ENCODE results near the gene RPP38. TPM values are rescaled to one million over a fixed set of nuclear protein-coding genes. Genes with fewer than 3 reads are reported as not detected.
A peak's percentile ranks its signal among the peaks of the same experiment; 100 is the strongest.

Gene RPP38
- total RNA-seq, 2 experiments from 2014 or later: 15.1 to 21.6 TPM

GRCh38 chr10:15088428-15089261, 8.5 kb upstream of the RPP38 start, which contains the start of gene ACBD7:
Gene ACBD7 (minus strand): TSS chr10:15088776. CDS start chr10:15088728, 48 bp downstream.
- Histone ChIP-seq H3K9me2 (ENCODE audit: insufficient read depth, low read length) (no peaks in the 10 kb centered on the region), H3K79me2 (ENCODE audit: insufficient read depth, low read depth, low read length) (no peaks in the 10 kb centered on the region), H2AFZ (ENCODE audit: low read length) (peak within 1 kb of the TSS; percentile 78), H3K4me3 (ENCODE audit: low read depth, low read length, poor library complexity, severe bottlenecking) (peak within 1 kb of the TSS; percentile 73), H3K36me3 (ENCODE audit: insufficient read depth, low read length) (no peaks in the 10 kb centered on the region), H3K4me2 (ENCODE audit: low read length) (peak within 1 kb of the TSS; percentile 72), H3K4me1 (ENCODE audit: insufficient read depth, low read length, poor library complexity, severe bottlenecking) (no peaks in the 10 kb centered on the region), H3K9me3 (ENCODE audit: low read length) (no peaks in the 10 kb centered on the region), H4K20me1 (ENCODE audit: insufficient read depth, low read length) (no peaks in the 10 kb centered on the region), H3K27ac (ENCODE audit: low read depth, low read length, poor library complexity, severe bottlenecking) (peak within 1 kb of the TSS; percentile 18)
- TF ChIP-seq CTCF (conservative IDR thresholded peaks at IDR 0.05; ENCODE audit: low read length) (peak; percentile 31; the same call in 1 of the 2 replicates), EZH2phosphoT487 (IDR thresholded peaks at IDR 0.05; ENCODE audit: borderline replicate concordance, low read depth, low read length) (no peak)
- POLR2A ChIA-PET: no interaction called here
- DNase-seq (ENCODE audit: low spot score): peak; percentile 91
- BruUV-seq (replicated peaks): no TSS peak
- CTCF ChIA-PET (ENCODE audit: unreplicated experiment): no interaction called here
- intact Hi-C loops (cut with micrococcal nuclease; ENCODE audit: unreplicated experiment): loop anchor here (1.0 to 5.0 kb wide), 2 partner anchors 9 to 79 kb away; partner anchors contain the start of genes NMT2 and RPP38

- Histone ChIP-seq H3K4me2 (ENCODE audit: low read length) (no peak overlapping the region), H3K9me3 (ENCODE audit: low read length) (no peaks in the 10 kb centered on the region), H3K36me3 (ENCODE audit: insufficient read depth, low read length) (no peaks in the 10 kb centered on the region), H3K4me1 (ENCODE audit: insufficient read depth, low read length, poor library complexity, severe bottlenecking) (peaks cover 2% of the 10 kb centered on the region), H3K27ac (ENCODE audit: low read depth, low read length, poor library complexity, severe bottlenecking) (no peak overlapping the region), H3K79me2 (ENCODE audit: insufficient read depth, low read depth, low read length) (no peaks in the 10 kb centered on the region), H4K20me1 (ENCODE audit: insufficient read depth, low read length) (no peaks in the 10 kb centered on the region), H3K4me3 (ENCODE audit: low read depth, low read length, poor library complexity, severe bottlenecking) (no peak overlapping the region), H3K9me2 (ENCODE audit: insufficient read depth, low read length) (no peaks in the 10 kb centered on the region), H2AFZ (ENCODE audit: low read length) (no peak overlapping the region)
- CTCF ChIA-PET (ENCODE audit: unreplicated experiment): no interaction called here
- no peak for TF ChIP-seq EZH2phosphoT487 (IDR thresholded peaks at IDR 0.05; ENCODE audit: borderline replicate concordance, low read depth, low read length)
- TF ChIP-seq CTCF (conservative IDR thresholded peaks at IDR 0.05; ENCODE audit: low read length): no peak
- POLR2A ChIA-PET: no interaction called here
- DNase-seq (ENCODE audit: low spot score): no peak
- intact Hi-C loops (cut with micrococcal nuclease; ENCODE audit: unreplicated experiment): no loop called here
- BruUV-seq (replicated peaks): no TSS peak
Observed at GRCh38 chr10:15091418-15091817, 5.7 kb upstream of the RPP38 start.

- Histone ChIP-seq H4K20me1 (ENCODE audit: insufficient read depth, low read length) (no peaks in the 10 kb centered on the region), H3K4me3 (ENCODE audit: low read depth, low read length, poor library complexity, severe bottlenecking) (no peak overlapping the region), H3K36me3 (ENCODE audit: insufficient read depth, low read length) (no peaks in the 10 kb centered on the region), H3K9me2 (ENCODE audit: insufficient read depth, low read length) (no peaks in the 10 kb centered on the region), H2AFZ (ENCODE audit: low read length) (no peak overlapping the region), H3K4me1 (ENCODE audit: insufficient read depth, low read length, poor library complexity, severe bottlenecking) (peaks cover 6% of the 10 kb centered on the region), H3K4me2 (ENCODE audit: low read length) (no peak overlapping the region), H3K9me3 (ENCODE audit: low read length) (no peaks in the 10 kb centered on the region), H3K79me2 (ENCODE audit: insufficient read depth, low read depth, low read length) (peaks cover 5% of the 10 kb centered on the region), H3K27ac (ENCODE audit: low read depth, low read length, poor library complexity, severe bottlenecking) (no peak overlapping the region)
- CTCF ChIA-PET (ENCODE audit: unreplicated experiment): no interaction called here
- POLR2A ChIA-PET: no interaction called here
- TF ChIP-seq CTCF (conservative IDR thresholded peaks at IDR 0.05; ENCODE audit: low read length) (no peak), EZH2phosphoT487 (IDR thresholded peaks at IDR 0.05; ENCODE audit: borderline replicate concordance, low read depth, low read length) (no peak)
- BruUV-seq (replicated peaks): no TSS peak
- no peak for DNase-seq (ENCODE audit: low spot score)
- intact Hi-C loops (cut with micrococcal nuclease; ENCODE audit: unreplicated experiment): no loop called here
Observed at GRCh38 chr10:15092855-15093408, 4.2 kb upstream of the RPP38 start.

Data from OCI-LY7 (cell line).